ENCODE data around the gene PPP3CA.

Gene PPP3CA

DNA sequence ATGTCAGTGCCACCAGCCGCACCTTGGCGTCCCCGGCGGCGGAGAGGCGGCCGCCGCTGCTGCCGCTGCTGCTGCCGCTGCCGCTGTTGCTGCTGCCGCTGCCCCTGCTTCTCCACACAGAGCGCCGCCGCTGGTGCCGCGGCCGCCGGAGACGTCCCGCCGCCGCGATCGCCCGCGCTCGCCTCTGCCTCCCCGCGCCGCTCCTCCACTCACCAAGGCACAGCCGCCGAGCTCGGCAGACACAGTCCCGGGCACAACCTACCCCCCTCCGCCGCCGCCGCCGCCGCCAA lies at the start of gene PPP3CA:
TSS of gene PPP3CA (minus strand) at position 260 of the 290 bp plus-strand sequence.
- no peak for DNase-seq

- DNase-seq: no peak
Measured at GRCh38 chr4:101393256-101393655, 45.9 kb upstream of the PPP3CA start.

DNA sequence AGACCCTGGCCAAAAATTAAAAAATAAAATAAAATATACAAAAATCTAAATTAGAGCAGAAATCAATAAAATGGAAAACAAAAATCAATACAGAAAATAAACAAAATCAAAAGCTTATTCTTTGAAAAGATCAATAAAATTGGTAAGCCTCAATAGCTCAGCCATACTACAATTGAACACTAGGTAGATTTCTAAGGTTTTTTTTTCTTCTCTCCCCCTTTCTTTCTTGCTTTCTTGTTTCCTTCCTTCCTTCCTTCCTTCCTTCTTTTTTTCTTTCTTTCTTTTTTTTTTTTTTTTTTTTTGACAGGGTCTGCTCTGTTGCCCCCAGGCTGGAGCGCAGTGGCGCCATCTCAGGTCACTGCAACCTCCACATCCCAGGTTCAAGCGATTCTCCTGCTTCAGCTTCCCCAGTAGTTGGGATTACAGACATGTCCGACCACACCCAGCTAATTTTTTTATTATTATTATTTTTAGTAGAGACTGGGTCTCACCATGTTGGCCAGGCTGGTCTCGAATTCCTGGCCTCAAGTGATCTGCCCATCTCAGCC lies 23.4 kb upstream of the PPP3CA start:
- no peak for DNase-seq

DNA sequence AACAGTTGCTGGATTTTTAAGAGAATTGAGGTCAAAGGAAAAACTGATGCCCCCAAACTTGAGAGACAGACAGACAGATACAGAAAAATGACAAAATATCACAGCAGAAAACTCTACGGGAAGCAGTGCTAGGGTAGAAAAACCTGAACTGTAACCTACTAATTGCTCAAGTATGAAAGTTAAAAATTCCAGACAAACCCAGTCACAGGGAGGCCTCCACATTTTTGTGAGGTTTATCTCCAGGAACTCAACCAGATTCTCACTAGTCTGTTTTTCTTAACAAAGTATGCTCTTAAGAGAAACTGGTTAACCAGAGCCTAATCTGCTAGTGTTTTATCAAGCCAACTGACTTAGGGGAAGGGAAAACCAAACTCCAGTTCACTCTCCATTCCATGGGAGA lies 19.9 kb upstream of the PPP3CA start:
- no peak for DNase-seq

GRCh38 chr4:101366331-101366730 lies 19.0 kb upstream of the PPP3CA start:
- DNase-seq: no peak

GRCh38 chr4:101357751-101358150 lies 10.4 kb upstream of the PPP3CA start:
- no peak for DNase-seq

DNA sequence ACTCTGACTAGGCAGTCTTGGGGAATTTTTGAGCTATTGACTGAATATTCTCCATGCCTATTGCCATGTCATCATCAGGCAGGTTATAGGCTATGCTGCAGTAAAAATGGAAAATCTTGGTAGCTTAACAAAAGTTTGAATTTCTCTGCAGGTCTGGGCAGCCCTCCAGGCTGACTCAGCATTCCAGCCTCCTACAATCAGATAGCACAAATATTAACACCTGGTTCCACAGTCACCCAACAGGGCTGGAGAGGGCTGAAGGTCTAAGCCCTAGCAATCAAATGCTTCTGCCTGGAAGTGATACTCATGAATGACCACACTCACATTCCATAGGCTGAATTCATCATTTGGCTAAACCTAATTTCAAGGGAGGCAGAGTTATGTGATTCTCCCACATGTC lies 9.6 kb upstream of the PPP3CA start:
- DNase-seq: no peak

- DNase-seq: no peak
Measured at GRCh38 chr4:101355767-101356702, 8.7 kb upstream of the PPP3CA start.

DNA sequence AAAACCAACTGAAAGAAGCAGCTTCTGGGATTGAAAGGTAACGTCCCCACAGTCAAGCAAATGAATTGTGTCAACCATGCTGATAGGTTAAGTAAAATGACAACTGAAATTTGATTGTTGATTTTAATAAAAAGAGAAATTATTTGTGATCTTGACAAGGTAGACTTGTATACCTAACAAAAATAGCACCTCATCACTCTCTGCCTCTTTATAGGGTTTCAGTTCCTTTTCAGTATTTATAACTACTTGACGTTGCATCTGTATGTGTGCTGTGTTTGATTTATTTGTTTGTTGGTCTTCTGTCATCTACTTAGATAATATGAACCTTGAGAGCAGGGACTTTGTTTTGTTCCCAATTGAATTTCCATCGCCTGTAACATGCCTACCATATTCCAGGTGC lies 7.9 kb upstream of the PPP3CA start:
- no peak for DNase-seq

DNA sequence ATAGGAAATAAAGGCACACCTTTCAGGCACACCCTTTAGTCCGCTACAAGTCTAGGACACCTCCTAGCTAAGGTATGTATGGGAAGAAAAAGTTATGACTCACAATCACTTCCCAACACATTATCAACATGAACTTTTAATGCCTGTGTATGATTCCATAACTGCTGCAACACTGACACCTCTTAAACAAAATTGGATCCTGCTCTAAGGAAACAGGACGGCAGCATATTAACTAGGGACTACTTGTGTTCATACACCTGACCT lies 2.4 kb upstream of the PPP3CA start:
- DNase-seq: no peak

GRCh38 chr4:101348995-101349800 lies 1.9 kb upstream of the PPP3CA start:
- DNase-seq: peak; percentile 11

DNA sequence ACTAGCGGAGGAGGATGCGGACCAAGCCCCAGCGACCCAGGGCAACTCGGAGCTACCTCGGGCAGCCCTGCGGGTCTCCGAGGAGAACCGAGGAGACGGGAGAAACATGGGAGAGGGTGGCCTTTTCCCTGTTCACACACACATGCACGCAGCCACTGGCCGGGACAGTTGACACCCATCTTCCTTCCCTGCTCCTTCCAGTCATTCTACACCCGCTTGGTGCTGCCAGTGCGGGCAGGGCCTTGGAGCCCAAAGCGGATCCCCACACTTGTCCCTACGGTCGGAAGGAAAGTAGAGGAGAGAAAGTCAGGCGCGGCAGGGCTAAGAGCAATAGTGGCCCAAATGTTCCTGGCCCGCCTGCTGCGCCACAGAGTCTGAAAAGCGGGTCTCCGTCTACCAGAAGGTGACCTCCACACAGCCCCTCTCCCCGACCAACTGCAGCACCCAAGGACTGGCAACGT lies 1.1 kb upstream of the PPP3CA start:
- peak; percentile 18 for DNase-seq

GRCh38 chr4:101347557-101348366 lies 436 bp upstream of the PPP3CA start:
- DNase-seq: peak; percentile 98

DNA sequence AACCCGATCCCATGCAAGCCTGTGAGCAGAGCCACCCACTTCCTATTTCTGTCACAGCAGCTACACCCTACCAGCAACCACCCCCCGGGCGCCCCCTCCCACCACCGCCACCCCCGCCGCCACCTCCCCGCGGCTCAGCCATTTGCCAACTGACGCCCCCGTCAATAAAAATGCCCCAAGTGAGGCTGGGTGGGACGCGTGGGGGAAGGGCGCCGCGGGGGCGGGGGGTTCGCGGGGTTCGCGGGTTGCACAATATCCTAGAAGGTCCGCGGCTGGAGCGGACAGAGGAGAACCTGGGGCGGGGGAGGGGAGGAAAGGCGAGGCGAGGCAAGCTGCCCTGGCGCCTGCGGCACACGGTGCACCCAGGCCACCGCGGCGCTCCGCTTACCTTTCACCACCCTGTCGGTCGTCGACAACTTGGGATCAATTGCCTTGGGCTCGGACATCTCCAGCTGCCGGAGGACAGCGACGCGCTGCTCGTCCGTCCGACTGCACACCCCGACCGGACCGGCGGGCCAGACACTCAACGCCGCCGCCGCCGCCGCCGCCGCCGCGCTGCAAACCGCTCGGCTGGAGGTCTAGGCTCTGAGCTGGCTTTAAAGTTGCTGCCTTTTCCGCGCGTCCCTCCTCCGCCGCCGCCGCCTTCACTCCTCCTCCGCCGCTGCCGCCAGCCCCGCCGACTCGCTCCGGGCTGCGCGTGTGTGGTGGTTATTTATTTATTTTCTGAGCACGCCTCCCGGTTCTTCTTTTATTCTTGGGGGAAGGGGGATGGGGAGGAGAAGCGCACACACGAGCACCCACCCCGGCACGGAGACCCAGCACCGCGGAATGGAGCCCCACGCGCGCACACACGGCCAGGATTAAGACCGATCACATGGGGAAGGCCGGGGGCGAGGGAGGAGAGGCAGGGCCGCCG lies 717 bp downstream of the PPP3CA start:
- DNase-seq: peak; percentile 28

GRCh38 chr4:101345596-101346350 lies 1.6 kb downstream of the PPP3CA start:
- peak; percentile 30 for DNase-seq

GRCh38 chr4:101345271-101345595 lies 2.1 kb downstream of the PPP3CA start:
- DNase-seq: peak; percentile 18

DNA sequence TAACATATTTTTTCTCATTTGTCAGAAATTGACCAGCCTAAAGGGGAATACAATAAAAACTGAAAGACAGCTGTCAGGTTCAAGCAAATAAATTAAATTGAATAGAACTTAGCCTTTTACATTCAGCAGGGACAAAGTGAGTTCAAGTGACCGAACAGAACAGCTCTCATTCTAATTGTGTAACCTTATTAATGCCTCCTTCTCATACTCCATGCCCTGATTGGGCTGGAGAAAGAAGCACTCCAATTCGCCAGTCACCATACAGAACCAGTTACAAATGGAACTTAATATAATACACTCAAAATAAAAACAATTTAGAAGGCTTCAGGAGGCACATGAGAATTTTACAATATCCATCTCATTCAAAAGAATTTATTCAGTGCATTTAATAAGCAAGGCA lies 8.0 kb downstream of the PPP3CA start:
- DNase-seq: no peak

- no peak for DNase-seq
Measured at GRCh38 chr4:101337688-101338087, 9.6 kb downstream of the PPP3CA start.

- no peak for DNase-seq
Measured at GRCh38 chr4:101334963-101335572, 12.3 kb downstream of the PPP3CA start.

GRCh38 chr4:101332424-101332823 lies 14.9 kb downstream of the PPP3CA start:
- DNase-seq: no peak

- no peak for DNase-seq
Measured at GRCh38 chr4:101331017-101331416, 16.3 kb downstream of the PPP3CA start.
